HL-60/S4 (cell line): Measurements from ENCODE around the gene C1QL1.

Source experiments
- in situ Hi-C: fragments of 300-500 bp; cut with MboI; formaldehyde crosslinking; loops from 2 replicates; pipeline ENCODE4 v1.14.3; 2022; ENCODE audit warnings: low sequenced_read_pairs

C1QL1 gene

GRCh38 chr17:44915862-44916780, 52.0 kb downstream of the C1QL1 start:
- in situ Hi-C loops: no loop called here

- in situ Hi-C loops: no loop called here
Observed at GRCh38 chr17:44915321-44915726, 52.8 kb downstream of the C1QL1 start, which contains the start of gene GFAP. TSS of gene GFAP (minus strand) at chr17:44915500. CDS start at chr17:44915486, 14 bp downstream.

- in situ Hi-C loops: no loop called here
Observed at GRCh38 chr17:44914698-44915271, 53.3 kb downstream of the C1QL1 start.

GRCh38 chr17:44914148-44914547, 54.0 kb downstream of the C1QL1 start:
- in situ Hi-C loops: no loop called here

GRCh38 chr17:44913676-44914075, 54.4 kb downstream of the C1QL1 start:
- in situ Hi-C loops: no loop called here

GRCh38 chr17:44912763-44913544, 55.1 kb downstream of the C1QL1 start:
- in situ Hi-C loops: no loop called here

GRCh38 chr17:44911133-44912001, 56.7 kb downstream of the C1QL1 start:
- in situ Hi-C loops: no loop called here

GRCh38 chr17:44910231-44911106, 57.6 kb downstream of the C1QL1 start:
- in situ Hi-C loops: no loop called here
